H1 (cell line): ENCODE data around the gene DDX18.

Source experiments
- POLR2A ChIP-seq, 2 experiments: IDR thresholded peaks; 1 replicate in 1 of 2; 2 replicates in 1 of 2; pipeline ENCODE4 v1.6.1; 2011; ENCODE audit warnings: low read depth in 2 of 2, low read length in 2 of 2, mild to moderate bottlenecking in 2 of 2; ENCODE audit errors: control extremely low read depth in 1 of 2
- YY1 ChIP-seq: IDR thresholded peaks from 2 replicates; pipeline ENCODE4 v1.6.1; 2011; ENCODE audit warnings: low read depth, mild to moderate bottlenecking, low read length

GRCh38 chr2:117879003-117879402 is 64.5 kb downstream of the DDX18 start:
- TF ChIP-seq POLR2A (IDR thresholded peaks at IDR 0.05; ENCODE audit: control extremely low read depth in 1 of 2, low read depth in 2 of 2, low read length in 2 of 2) (no peak), YY1 (no peak)
